Activated CD4-positive, alpha-beta T cell treated with anti-CD3 and anti-CD28 coated beads, Interleukin-2, amount 10 ng/mL, durations not matched to agents 24 days and 14 days (primary cell): Measurements from ENCODE around the gene PTCHD1. TPM values are rescaled to one million over a fixed set of nuclear protein-coding genes. Genes with fewer than 3 reads are reported as not detected.

Experiments used
- DNase-seq: peaks from one replicate; pipeline ENCODE4 v3.0.0; 2022
- H3K27ac Mint-ChIP-seq: one replicate; pipeline ENCODE4 v1.8.0; 2022; ENCODE audit warnings: mild to moderate bottlenecking, mixed read lengths
- H3K27me3 Mint-ChIP-seq: one replicate; pipeline ENCODE4 v1.8.0; 2022; ENCODE audit warnings: mixed read lengths
- H3K36me3 Mint-ChIP-seq: one replicate; pipeline ENCODE4 v1.8.0; 2022; ENCODE audit warnings: low read depth, mild to moderate bottlenecking, mixed read lengths
- H3K4me1 Mint-ChIP-seq: one replicate; pipeline ENCODE4 v1.8.0; 2021; ENCODE audit warnings: mixed read lengths
- H3K4me3 Mint-ChIP-seq: one replicate; pipeline ENCODE4 v1.8.0; 2022; ENCODE audit warnings: mild to moderate bottlenecking, moderate library complexity, mixed read lengths
- H3K9me3 Mint-ChIP-seq: one replicate; pipeline ENCODE4 v1.8.0; 2021; ENCODE audit warnings: mixed read lengths
- intact Hi-C: fragments of 100-400 bp; cut with micrococcal nuclease; formaldehyde crosslinking; loops from one replicate; pipeline ENCODE4 v1.15.1; 2023
- total RNA-seq: library from RNA; stranded (reverse); gene quantifications from 2 replicates; pipeline ENCODE4 v1.2.3, GENCODE V29; 2022

PTCHD1 gene
- total RNA-seq, 1 donor from 2014 or later, result not detected

GRCh38 chrX:23394421-23394820 lies 59.8 kb downstream of the PTCHD1 start:
- H3K4me3 Mint-ChIP-seq, result no peak overlapping the region
- no peaks in the 10 kb centered on the region for H3K27me3 Mint-ChIP-seq
- no peaks in the 10 kb centered on the region for H3K9me3 Mint-ChIP-seq
- no peaks in the 10 kb centered on the region for H3K36me3 Mint-ChIP-seq
- intact Hi-C loops, result no loop called here
- H3K4me1 Mint-ChIP-seq, result no peaks in the 10 kb centered on the region
- no peak for DNase-seq
- H3K27ac Mint-ChIP-seq, result no peak overlapping the region

- Mint-ChIP-seq H3K27ac (no peak overlapping the region), H3K36me3 (no peaks in the 10 kb centered on the region), H3K9me3 (no peaks in the 10 kb centered on the region), H3K27me3 (no peaks in the 10 kb centered on the region), H3K4me1 (no peaks in the 10 kb centered on the region), H3K4me3 (no peak overlapping the region)
- intact Hi-C loops, result no loop called here
- DNase-seq, result no peak
Measured at GRCh38 chrX:23396263-23396662, 61.6 kb downstream of the PTCHD1 start.

GRCh38 chrX:23398570-23398969 lies 63.9 kb downstream of the PTCHD1 start:
- Mint-ChIP-seq H3K4me3 (no peak overlapping the region), H3K9me3 (no peaks in the 10 kb centered on the region)

GRCh38 chrX:23403849-23404248 lies 69.2 kb downstream of the PTCHD1 start:
- H3K27ac Mint-ChIP-seq, result no peak overlapping the region
- H3K9me3 Mint-ChIP-seq, result no peaks in the 10 kb centered on the region
- no peak overlapping the region for H3K4me3 Mint-ChIP-seq
- no peak for DNase-seq
- no peaks in the 10 kb centered on the region for H3K4me1 Mint-ChIP-seq
- no peaks in the 10 kb centered on the region for H3K27me3 Mint-ChIP-seq
- intact Hi-C loops, result no loop called here
- H3K36me3 Mint-ChIP-seq, result no peaks in the 10 kb centered on the region

More at GRCh38 chrX:23398570-23398969, 63.9 kb downstream of the PTCHD1 start:
- Mint-ChIP-seq H3K4me1 (no peaks in the 10 kb centered on the region), H3K27ac (no peak overlapping the region), H3K27me3 (no peaks in the 10 kb centered on the region), H3K36me3 (no peaks in the 10 kb centered on the region)
- no peak for DNase-seq
- intact Hi-C loops, result no loop called here

GRCh38 chrX:23422912-23423311 lies 88.3 kb downstream of the PTCHD1 start:
- no peak overlapping the region for H3K27ac Mint-ChIP-seq
- intact Hi-C loops, result no loop called here
- H3K4me3 Mint-ChIP-seq, result no peak overlapping the region
- no peaks in the 10 kb centered on the region for H3K4me1 Mint-ChIP-seq
- H3K9me3 Mint-ChIP-seq, result no peaks in the 10 kb centered on the region
- H3K27me3 Mint-ChIP-seq, result no peaks in the 10 kb centered on the region
- no peak for DNase-seq
- H3K36me3 Mint-ChIP-seq, result no peaks in the 10 kb centered on the region

- no peaks in the 10 kb centered on the region for H3K27me3 Mint-ChIP-seq
- H3K4me1 Mint-ChIP-seq, result no peaks in the 10 kb centered on the region
- H3K4me3 Mint-ChIP-seq, result no peak overlapping the region
- intact Hi-C loops, result no loop called here
- no peaks in the 10 kb centered on the region for H3K36me3 Mint-ChIP-seq
- DNase-seq, result no peak
- H3K27ac Mint-ChIP-seq, result no peak overlapping the region
- peaks cover 6% of the 10 kb centered on the region for H3K9me3 Mint-ChIP-seq
Measured at GRCh38 chrX:23434356-23434884, 99.8 kb downstream of the PTCHD1 start.

- Mint-ChIP-seq H3K4me3 (no peak overlapping the region), H3K27ac (no peak overlapping the region), H3K9me3 (peaks cover 3% of the 10 kb centered on the region), H3K27me3 (no peaks in the 10 kb centered on the region), H3K36me3 (no peaks in the 10 kb centered on the region), H3K4me1 (no peaks in the 10 kb centered on the region)
- intact Hi-C loops, result no loop called here
- DNase-seq, result no peak
Measured at GRCh38 chrX:23435108-23435507, 100.5 kb downstream of the PTCHD1 start.

- intact Hi-C loops, result no loop called here
- Mint-ChIP-seq H3K4me1 (no peaks in the 10 kb centered on the region), H3K4me3 (no peak overlapping the region), H3K27me3 (no peaks in the 10 kb centered on the region), H3K36me3 (no peaks in the 10 kb centered on the region), H3K27ac (no peak overlapping the region), H3K9me3 (peaks cover 3% of the 10 kb centered on the region)
- no peak for DNase-seq
Measured at GRCh38 chrX:23435575-23435974, 100.9 kb downstream of the PTCHD1 start.

GRCh38 chrX:23436875-23437274 lies 102.2 kb downstream of the PTCHD1 start:
- Mint-ChIP-seq H3K9me3 (peaks cover 3% of the 10 kb centered on the region), H3K27ac (no peak overlapping the region), H3K27me3 (no peaks in the 10 kb centered on the region), H3K4me1 (no peaks in the 10 kb centered on the region), H3K4me3 (no peak overlapping the region), H3K36me3 (no peaks in the 10 kb centered on the region)
- intact Hi-C loops, result no loop called here
- no peak for DNase-seq

GRCh38 chrX:23451266-23451665 lies 116.6 kb downstream of the PTCHD1 start:
- Mint-ChIP-seq H3K36me3 (no peaks in the 10 kb centered on the region), H3K9me3 (no peaks in the 10 kb centered on the region), H3K4me1 (no peaks in the 10 kb centered on the region), H3K27me3 (no peaks in the 10 kb centered on the region), H3K4me3 (no peak overlapping the region), H3K27ac (no peak overlapping the region)
- intact Hi-C loops, result no loop called here
- no peak for DNase-seq
